Measurements from ENCODE around the gene GALNT18. TPM values are rescaled to one million over a fixed set of nuclear protein-coding genes. Genes with fewer than 3 reads are reported as not detected.

GALNT18 gene
- total and polyA plus RNA-seq, 4 donors = 2.1 to 11.0 (median 3.8) TPM

GRCh38 chr11:11408436-11409221, 213.2 kb downstream of the GALNT18 start:
- no peak for DNase-seq (ENCODE audit: low spot score)
- Histone ChIP-seq H3K27me3 (ENCODE audit: control insufficient read depth in 4 of 4, insufficient read depth in 4 of 4, low read length in 3 of 4) (no peaks in the 10 kb centered on the region), H3K27ac (ENCODE audit: low read depth in 1 of 2, low read length in 2 of 2) (no peak overlapping the region), H3K4me3 (ENCODE audit: low read depth in 1 of 3, low read length in 3 of 3) (no peak overlapping the region), H3K36me3 (ENCODE audit: control insufficient read depth in 4 of 4, insufficient read depth in 3 of 4, low read depth in 1 of 4, low read length in 3 of 4) (peaks cover 0 to 2% (median 1%) of the 10 kb centered on the region in 4 donors), H3K9ac (ENCODE audit: low read depth in 1 of 2, low read length in 2 of 2) (no peak overlapping the region), H3K4me1 (ENCODE audit: control insufficient read depth in 4 of 4, insufficient read depth in 4 of 4, low read length in 3 of 4) (peaks cover 2 to 30% (median 20%) of the 10 kb centered on the region in 4 donors), H3K9me3 (ENCODE audit: control insufficient read depth in 4 of 4, low read length in 3 of 4) (no peaks in the 10 kb centered on the region)
- TF ChIP-seq RAD21 (IDR thresholded peaks at IDR 0.05) (no peak), HNF4G (IDR thresholded peaks at IDR 0.05) (no peak), FOXA2 (IDR thresholded peaks at IDR 0.05) (no peak)
- 92% methylated on average over 11 of the region's 11 CpGs for WGBS

GRCh38 chr11:11407763-11408084, 214.1 kb downstream of the GALNT18 start:
- Histone ChIP-seq H3K4me1 (ENCODE audit: control insufficient read depth in 4 of 4, insufficient read depth in 4 of 4, low read length in 3 of 4) (peaks cover 2 to 30% (median 20%) of the 10 kb centered on the region in 4 donors), H3K4me3 (ENCODE audit: low read depth in 1 of 3, low read length in 3 of 3) (no peak overlapping the region), H3K9me3 (ENCODE audit: control insufficient read depth in 4 of 4, low read length in 3 of 4) (no peaks in the 10 kb centered on the region), H3K27ac (ENCODE audit: low read depth in 1 of 2, low read length in 2 of 2) (peak overlapping the region in 1 of 2 donors; percentile 11), H3K27me3 (ENCODE audit: control insufficient read depth in 4 of 4, insufficient read depth in 4 of 4, low read length in 3 of 4) (no peaks in the 10 kb centered on the region), H3K9ac (ENCODE audit: low read depth in 1 of 2, low read length in 2 of 2) (no peak overlapping the region), H3K36me3 (ENCODE audit: control insufficient read depth in 4 of 4, insufficient read depth in 3 of 4, low read depth in 1 of 4, low read length in 3 of 4) (peaks cover 0 to 8% (median 2%) of the 10 kb centered on the region in 4 donors)
- no peak for DNase-seq (ENCODE audit: low spot score)
- TF ChIP-seq RXRA (IDR thresholded peaks at IDR 0.05) (no peak), EGR1 (IDR thresholded peaks at IDR 0.05; ENCODE audit: low read depth in 2 of 2) (no peak), TAF1 (conservative IDR thresholded peaks at IDR 0.05) (no peak), ATF3 (IDR thresholded peaks at IDR 0.05) (no peak), ZBTB33 (IDR thresholded peaks at IDR 0.05) (no peak), HNF4A (conservative IDR thresholded peaks at IDR 0.05) (no peak), MAX (IDR thresholded peaks at IDR 0.05) (no peak)
- 64% methylated on average over 5 of the region's 5 CpGs for WGBS

- no peak overlapping the region for H3K9ac ChIP-seq (ENCODE audit: low read depth in 1 of 2, low read length in 2 of 2)
- peak overlapping the region in 1 of 2 donors; percentile 11 for H3K27ac ChIP-seq (ENCODE audit: low read depth in 1 of 2, low read length in 2 of 2)
- TF ChIP-seq RXRA (IDR thresholded peaks at IDR 0.05) (peak in 1 of 2 donors; percentile 2), CTCF (IDR thresholded peaks at IDR 0.05; ENCODE audit: low read depth, low read length, missing input control) (peak; percentile 13), RAD21 (IDR thresholded peaks at IDR 0.05) (peak; percentile 37 to 61), HNF4G (IDR thresholded peaks at IDR 0.05) (no peak)
- H3K36me3 ChIP-seq (ENCODE audit: control insufficient read depth in 4 of 4, insufficient read depth in 3 of 4, low read depth in 1 of 4, low read length in 3 of 4) = peaks cover 0 to 11% (median 2%) of the 10 kb centered on the region in 4 donors
- H3K4me1 ChIP-seq (ENCODE audit: control insufficient read depth in 4 of 4, insufficient read depth in 4 of 4, low read length in 3 of 4) = peaks cover 2 to 30% (median 20%) of the 10 kb centered on the region in 4 donors
- H3K9me3 ChIP-seq (ENCODE audit: control insufficient read depth in 4 of 4, low read length in 3 of 4) = no peaks in the 10 kb centered on the region
- WGBS = 59% methylated on average over 9 of the region's 9 CpGs
- DNase-seq (ENCODE audit: low spot score) = no peak
- H3K4me3 ChIP-seq (ENCODE audit: low read depth in 1 of 3, low read length in 3 of 3) = no peak overlapping the region
- no peaks in the 10 kb centered on the region for H3K27me3 ChIP-seq (ENCODE audit: control insufficient read depth in 4 of 4, insufficient read depth in 4 of 4, low read length in 3 of 4)
These were observed 214.6 kb downstream of the GALNT18 start for GRCh38 chr11:11407065-11407762.

Measured in liver (tissue), 9 donors.